ENCODE data around the gene PDE11A.

The PDE11A gene

DNA sequence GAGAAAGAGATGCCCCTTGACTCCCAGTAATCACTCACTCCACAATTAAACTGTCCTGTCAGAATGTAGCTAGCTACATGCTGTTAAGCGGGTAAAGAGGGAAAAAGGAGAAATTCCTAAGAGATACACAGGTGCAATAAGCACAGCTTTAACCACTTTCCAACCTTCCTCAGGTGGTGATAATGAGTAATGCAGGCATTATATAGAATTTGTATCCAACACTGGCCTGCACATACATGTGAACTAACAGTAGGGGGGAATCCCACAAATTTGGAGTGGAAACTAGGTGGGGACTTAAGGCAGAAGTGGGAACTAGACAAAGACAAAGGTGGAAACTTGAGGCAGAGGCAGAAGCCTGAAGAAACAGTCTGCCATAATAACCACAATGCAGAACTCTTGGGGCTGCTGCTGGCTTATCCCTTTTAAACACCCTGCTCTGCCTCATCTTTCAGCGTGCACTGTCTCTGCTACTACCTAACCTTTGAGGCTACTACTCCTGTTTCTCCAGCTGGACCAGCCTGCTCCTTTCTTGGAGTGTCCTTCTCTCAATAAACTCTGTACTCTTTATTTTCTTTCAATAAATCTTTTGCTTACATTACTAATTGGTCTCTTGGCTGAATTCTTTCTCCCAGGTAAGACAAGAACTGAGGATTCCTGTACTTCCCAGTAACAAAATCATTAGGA is 259.7 kb downstream of the PDE11A start:
- ATAC-seq (ENCODE audit: insufficient read depth, low read depth) (no peak), DNase-seq (no peak)
- no peaks in the 10 kb centered on the region for H3K36me3 ChIP-seq (ENCODE audit: insufficient read depth, low read length)
- no peak overlapping the region for H3K4me2 ChIP-seq (ENCODE audit: insufficient read depth, low read length)
- TF ChIP-seq, protein P1, sequence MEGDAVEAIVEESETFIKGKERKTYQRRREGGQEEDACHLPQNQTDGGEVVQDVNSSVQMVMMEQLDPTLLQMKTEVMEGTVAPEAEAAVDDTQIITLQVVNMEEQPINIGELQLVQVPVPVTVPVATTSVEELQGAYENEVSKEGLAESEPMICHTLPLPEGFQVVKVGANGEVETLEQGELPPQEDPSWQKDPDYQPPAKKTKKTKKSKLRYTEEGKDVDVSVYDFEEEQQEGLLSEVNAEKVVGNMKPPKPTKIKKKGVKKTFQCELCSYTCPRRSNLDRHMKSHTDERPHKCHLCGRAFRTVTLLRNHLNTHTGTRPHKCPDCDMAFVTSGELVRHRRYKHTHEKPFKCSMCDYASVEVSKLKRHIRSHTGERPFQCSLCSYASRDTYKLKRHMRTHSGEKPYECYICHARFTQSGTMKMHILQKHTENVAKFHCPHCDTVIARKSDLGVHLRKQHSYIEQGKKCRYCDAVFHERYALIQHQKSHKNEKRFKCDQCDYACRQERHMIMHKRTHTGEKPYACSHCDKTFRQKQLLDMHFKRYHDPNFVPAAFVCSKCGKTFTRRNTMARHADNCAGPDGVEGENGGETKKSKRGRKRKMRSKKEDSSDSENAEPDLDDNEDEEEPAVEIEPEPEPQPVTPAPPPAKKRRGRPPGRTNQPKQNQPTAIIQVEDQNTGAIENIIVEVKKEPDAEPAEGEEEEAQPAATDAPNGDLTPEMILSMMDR (IDR thresholded peaks at IDR 0.05; ENCODE audit: borderline replicate concordance, extremely low read depth, low read length, poor library complexity, severe bottlenecking): no peak
- no peak for TF ChIP-seq EZH2 (IDR thresholded peaks at IDR 0.05; ENCODE audit: borderline replicate concordance, low read depth, low read length, severe bottlenecking)
- H4K20me1 ChIP-seq (ENCODE audit: insufficient read depth, low read length): no peaks in the 10 kb centered on the region
- no peak overlapping the region for H3K27ac ChIP-seq (ENCODE audit: low read length)
- H3K4me1 ChIP-seq (ENCODE audit: insufficient read depth, low read length): no peaks in the 10 kb centered on the region
- H3K27me3 ChIP-seq (ENCODE audit: insufficient read depth, low read length, poor library complexity): peaks cover 20% of the 10 kb centered on the region
- no peak overlapping the region for H3K4me3 ChIP-seq (ENCODE audit: low read depth in 1 of 2, low read length in 2 of 2)
- no peaks in the 10 kb centered on the region for H3K9me3 ChIP-seq (ENCODE audit: insufficient read depth, low read length, severe bottlenecking)
- H3K9ac ChIP-seq (ENCODE audit: low read depth, low read length): no peak overlapping the region
- no peaks in the 10 kb centered on the region for H3K79me2 ChIP-seq (ENCODE audit: insufficient read depth, low read length)
- no peak overlapping the region for H2AFZ ChIP-seq (ENCODE audit: low read depth, low read length)

DNA sequence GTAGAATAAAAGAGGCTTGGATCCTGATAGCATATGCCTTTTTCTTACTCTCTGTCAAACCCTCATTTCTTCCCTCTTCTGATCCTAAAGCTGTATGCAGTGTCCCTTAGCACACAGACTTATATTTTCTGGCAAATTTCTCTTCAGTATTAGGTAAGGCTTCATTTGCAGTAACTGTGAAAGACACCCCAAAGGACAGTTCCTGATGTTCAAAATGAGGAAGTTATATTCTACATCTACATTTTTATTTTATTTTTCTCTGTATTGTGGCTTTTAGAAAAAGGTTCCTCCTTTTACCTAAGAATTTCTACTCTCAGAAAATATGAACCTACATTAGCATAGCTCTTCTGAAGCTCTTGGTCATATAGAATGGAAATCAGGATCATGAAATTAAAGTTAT is 261.7 kb downstream of the PDE11A start:
- TF ChIP-seq EZH2 (IDR thresholded peaks at IDR 0.05; ENCODE audit: borderline replicate concordance, low read depth, low read length, severe bottlenecking): no peak
- TF ChIP-seq, protein P1 (IDR thresholded peaks at IDR 0.05; ENCODE audit: borderline replicate concordance, extremely low read depth, low read length, poor library complexity, severe bottlenecking): no peak
- no peaks in the 10 kb centered on the region for H3K4me1 ChIP-seq (ENCODE audit: insufficient read depth, low read length)
- no peak overlapping the region for H3K4me2 ChIP-seq (ENCODE audit: insufficient read depth, low read length)
- ATAC-seq (ENCODE audit: insufficient read depth, low read depth): no peak
- H3K27me3 ChIP-seq (ENCODE audit: insufficient read depth, low read length, poor library complexity): peaks cover 20% of the 10 kb centered on the region
- no peak overlapping the region for H3K27ac ChIP-seq (ENCODE audit: low read length)
- H3K79me2 ChIP-seq (ENCODE audit: insufficient read depth, low read length): no peaks in the 10 kb centered on the region
- H3K9ac ChIP-seq (ENCODE audit: low read depth, low read length): no peak overlapping the region
- DNase-seq: no peak
- H3K36me3 ChIP-seq (ENCODE audit: insufficient read depth, low read length): no peaks in the 10 kb centered on the region
- no peaks in the 10 kb centered on the region for H4K20me1 ChIP-seq (ENCODE audit: insufficient read depth, low read length)
- H3K9me3 ChIP-seq (ENCODE audit: insufficient read depth, low read length, severe bottlenecking): no peaks in the 10 kb centered on the region
- no peak overlapping the region for H2AFZ ChIP-seq (ENCODE audit: low read depth, low read length)
- no peak overlapping the region for H3K4me3 ChIP-seq (ENCODE audit: low read depth in 1 of 2, low read length in 2 of 2)

DNA sequence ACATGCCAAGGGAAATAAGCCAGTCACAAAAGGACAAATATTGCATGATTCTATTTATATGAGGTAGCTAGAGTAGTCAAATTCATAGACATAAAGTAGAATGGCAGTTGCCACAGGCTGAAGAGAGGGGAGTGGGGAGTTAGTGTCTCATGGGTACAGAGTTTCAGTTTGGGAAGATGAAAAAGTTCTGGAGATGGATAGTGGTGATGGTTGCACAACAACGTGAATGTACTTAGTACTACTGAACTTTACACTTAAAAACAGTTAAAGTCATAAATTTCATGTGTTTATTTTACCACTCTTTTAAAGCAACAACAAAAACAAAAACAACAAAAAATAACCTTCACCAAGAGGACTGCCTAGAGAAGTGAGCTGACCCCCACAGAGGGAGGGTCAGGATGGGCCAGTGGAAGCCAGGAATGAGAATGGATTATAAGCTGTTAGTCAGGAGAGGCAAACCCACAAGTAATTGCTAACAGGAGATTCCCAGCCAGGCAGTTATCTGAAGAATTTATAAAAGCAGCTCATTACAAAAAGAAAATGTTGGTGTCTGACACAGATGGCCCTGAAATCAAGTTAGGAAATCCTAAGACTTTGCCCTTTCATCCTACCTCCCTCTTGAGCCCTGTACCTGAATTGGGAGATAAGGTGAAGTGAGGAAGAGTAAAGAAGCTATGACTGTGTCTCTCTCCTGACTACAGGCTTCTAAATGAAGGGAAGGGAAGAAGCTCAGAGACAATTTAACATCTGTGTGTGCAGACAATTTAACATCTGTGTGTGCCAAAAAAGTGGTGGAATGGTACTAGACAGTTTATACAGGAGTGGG is 263.4 kb downstream of the PDE11A start:
- no peaks in the 10 kb centered on the region for H4K20me1 ChIP-seq (ENCODE audit: insufficient read depth, low read length)
- H2AFZ ChIP-seq (ENCODE audit: low read depth, low read length): no peak overlapping the region
- no peak for DNase-seq
- H3K9me3 ChIP-seq (ENCODE audit: insufficient read depth, low read length, severe bottlenecking): no peaks in the 10 kb centered on the region
- no peaks in the 10 kb centered on the region for H3K36me3 ChIP-seq (ENCODE audit: insufficient read depth, low read length)
- H3K4me1 ChIP-seq (ENCODE audit: insufficient read depth, low read length): no peaks in the 10 kb centered on the region
- H3K4me2 ChIP-seq (ENCODE audit: insufficient read depth, low read length): no peak overlapping the region
- no peak overlapping the region for H3K27ac ChIP-seq (ENCODE audit: low read length)
- no peak for ATAC-seq (ENCODE audit: insufficient read depth, low read depth)
- H3K79me2 ChIP-seq (ENCODE audit: insufficient read depth, low read length): no peaks in the 10 kb centered on the region
- H3K9ac ChIP-seq (ENCODE audit: low read depth, low read length): no peak overlapping the region
- no peak for TF ChIP-seq EZH2 (IDR thresholded peaks at IDR 0.05; ENCODE audit: borderline replicate concordance, low read depth, low read length, severe bottlenecking)
- H3K4me3 ChIP-seq (ENCODE audit: low read depth in 1 of 2, low read length in 2 of 2): no peak overlapping the region
- H3K27me3 ChIP-seq (ENCODE audit: insufficient read depth, low read length, poor library complexity): peaks cover 10% of the 10 kb centered on the region

DNA sequence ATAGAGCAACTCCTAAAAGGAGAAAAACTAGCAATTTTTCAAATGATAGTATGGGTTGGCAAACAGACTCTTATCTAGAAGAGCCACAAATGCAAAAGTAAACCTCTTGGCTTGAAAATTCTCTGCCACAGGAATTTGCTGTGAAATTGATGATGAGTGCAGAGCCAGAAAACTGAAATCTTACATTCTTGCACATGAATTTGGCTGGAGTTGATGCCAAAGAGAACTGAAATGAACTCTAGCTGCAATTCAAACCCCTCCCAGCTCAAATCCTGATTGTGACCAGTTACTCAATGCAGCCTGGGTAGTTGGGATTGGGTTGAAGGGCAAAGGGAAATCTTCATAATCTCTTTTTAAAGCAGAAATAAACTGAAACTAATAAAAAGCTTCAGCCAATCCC is 266.6 kb downstream of the PDE11A start:
- DNase-seq: no peak
- Histone ChIP-seq H3K9me3 (ENCODE audit: insufficient read depth, low read length, severe bottlenecking) (no peaks in the 10 kb centered on the region), H3K9ac (ENCODE audit: low read depth, low read length) (no peak overlapping the region), H2AFZ (ENCODE audit: low read depth, low read length) (no peak overlapping the region), H3K4me3 (ENCODE audit: low read depth in 1 of 2, low read length in 2 of 2) (no peak overlapping the region), H3K27me3 (ENCODE audit: insufficient read depth, low read length, poor library complexity) (peaks cover 6% of the 10 kb centered on the region), H4K20me1 (ENCODE audit: insufficient read depth, low read length) (no peaks in the 10 kb centered on the region), H3K27ac (ENCODE audit: low read length) (no peak overlapping the region), H3K79me2 (ENCODE audit: insufficient read depth, low read length) (no peaks in the 10 kb centered on the region), H3K4me2 (ENCODE audit: insufficient read depth, low read length) (no peak overlapping the region), H3K4me1 (ENCODE audit: insufficient read depth, low read length) (no peaks in the 10 kb centered on the region), H3K36me3 (ENCODE audit: insufficient read depth, low read length) (no peaks in the 10 kb centered on the region)
- no peak for ATAC-seq (ENCODE audit: insufficient read depth, low read depth)
- no peak for TF ChIP-seq EZH2 (IDR thresholded peaks at IDR 0.05; ENCODE audit: borderline replicate concordance, low read depth, low read length, severe bottlenecking)
- TF ChIP-seq, protein P1 (IDR thresholded peaks at IDR 0.05; ENCODE audit: borderline replicate concordance, extremely low read depth, low read length, poor library complexity, severe bottlenecking): no peak

All from DND-41 (cell line).